ENCODE results near the gene ORAI3.

Gene ORAI3

GRCh38 chr16:30948667-30949649, at the start of gene ORAI3:
TSS of gene ORAI3 (plus strand) at chr16:30949068. CDS start at chr16:30949290, 222 bp downstream.
- peak; percentile 88 for DNase-seq

GRCh38 chr16:30899794-30900193, 49.1 kb upstream of the ORAI3 start:
- DNase-seq: no peak

- no peak for DNase-seq
Observed at GRCh38 chr16:30900588-30900987, 48.3 kb upstream of the ORAI3 start.

GRCh38 chr16:30901201-30902028, 47.5 kb upstream of the ORAI3 start:
- DNase-seq: peak; percentile 51

- peak; percentile 87 for DNase-seq
Observed at GRCh38 chr16:30902029-30902972, 46.6 kb upstream of the ORAI3 start.

GRCh38 chr16:30903002-30903401, 45.9 kb upstream of the ORAI3 start:
- peak; percentile 34 for DNase-seq

- peak; percentile 54 for DNase-seq
Observed at GRCh38 chr16:30903596-30903995, 45.3 kb upstream of the ORAI3 start.

GRCh38 chr16:30904114-30904780, 44.6 kb upstream of the ORAI3 start:
- peak; percentile 56 for DNase-seq

- no peak for DNase-seq
Observed at GRCh38 chr16:30907064-30907463, 41.8 kb upstream of the ORAI3 start.

GRCh38 chr16:30910427-30911029, 38.3 kb upstream of the ORAI3 start:
- DNase-seq: no peak

GRCh38 chr16:30912794-30913412, 36.0 kb upstream of the ORAI3 start:
- no peak for DNase-seq

- no peak for DNase-seq
Observed at GRCh38 chr16:30914830-30915229, 34.0 kb upstream of the ORAI3 start.

- no peak for DNase-seq
Observed at GRCh38 chr16:30918614-30919013, 30.3 kb upstream of the ORAI3 start.

- no peak for DNase-seq
Observed at GRCh38 chr16:30920891-30921290, 28.0 kb upstream of the ORAI3 start.

- no peak for DNase-seq
Observed at GRCh38 chr16:30921459-30921747, 27.5 kb upstream of the ORAI3 start.

GRCh38 chr16:30921748-30922419, 27.0 kb upstream of the ORAI3 start:
- DNase-seq: peak; percentile 96

- DNase-seq: peak; percentile 100
Observed at GRCh38 chr16:30922420-30922959, 26.4 kb upstream of the ORAI3 start.

- peak; percentile 100 for DNase-seq
Observed at GRCh38 chr16:30922960-30923535, 25.8 kb upstream of the ORAI3 start.

GRCh38 chr16:30923554-30924075, 25.3 kb upstream of the ORAI3 start, which contains the start of gene FBXL19:
TSS of gene FBXL19 (plus strand) at chr16:30923572. CDS start at chr16:30925755, 2,183 bp downstream.
- DNase-seq: no peak
